Globus pallidus (tissue), 1 donor: ENCODE data around the gene ISOC2.
A peak's percentile ranks its signal among the peaks of the same experiment; 100 is the strongest.
"Not testable (repeated sequence)": the region's sequence is repeated elsewhere in the genome, so short reads cannot be mapped to it uniquely, and the experiment has no call there.

Source experiments
- DNase-seq: peaks from one replicate; pipeline ENCODE4 v3.0.0-alpha.2; 2015; ENCODE audit warnings: low spot score

The ISOC2 gene

DNA sequence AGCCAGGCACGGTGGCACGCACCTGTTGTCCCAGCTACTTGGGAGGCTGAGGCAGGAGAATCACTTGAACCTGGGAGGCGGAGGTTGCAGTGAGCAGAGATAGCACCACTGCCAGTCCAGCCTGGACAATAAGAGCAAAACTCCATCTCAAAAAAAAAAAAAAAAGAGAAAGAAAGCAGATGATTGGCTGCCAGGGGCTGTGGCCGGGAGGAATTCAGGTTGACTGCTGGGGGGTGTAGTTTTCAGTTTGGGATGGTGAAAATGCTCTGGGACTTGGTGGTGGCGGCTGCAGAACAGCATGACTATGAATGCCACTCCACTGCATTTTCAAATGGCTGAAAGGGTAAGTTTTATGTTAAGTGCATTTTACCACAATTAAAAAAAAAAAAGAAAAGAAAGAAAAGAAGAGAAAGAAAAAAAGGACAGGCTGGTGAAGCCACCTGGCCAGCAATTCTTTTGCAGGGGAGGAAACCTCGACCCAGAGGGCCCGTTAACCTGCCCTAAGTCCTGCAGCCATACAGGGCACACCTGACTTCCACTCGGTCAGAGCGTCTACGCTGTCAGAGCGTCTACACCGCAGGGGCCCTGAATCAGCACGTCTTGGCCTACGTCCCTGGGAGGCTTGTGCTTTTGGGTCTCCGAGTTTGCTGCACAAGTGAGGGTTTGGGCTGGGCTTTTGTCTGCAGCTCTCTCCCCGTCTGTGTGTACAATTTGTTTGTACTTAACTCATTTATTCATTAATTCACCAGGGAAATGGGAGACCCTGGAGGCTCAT, 3.6 kb downstream of the ISOC2 start:
- DNase-seq, result no peak

- DNase-seq, result no peak
Measured at GRCh38 chr19:55456347-55456746, 5.1 kb downstream of the ISOC2 start.

DNA sequence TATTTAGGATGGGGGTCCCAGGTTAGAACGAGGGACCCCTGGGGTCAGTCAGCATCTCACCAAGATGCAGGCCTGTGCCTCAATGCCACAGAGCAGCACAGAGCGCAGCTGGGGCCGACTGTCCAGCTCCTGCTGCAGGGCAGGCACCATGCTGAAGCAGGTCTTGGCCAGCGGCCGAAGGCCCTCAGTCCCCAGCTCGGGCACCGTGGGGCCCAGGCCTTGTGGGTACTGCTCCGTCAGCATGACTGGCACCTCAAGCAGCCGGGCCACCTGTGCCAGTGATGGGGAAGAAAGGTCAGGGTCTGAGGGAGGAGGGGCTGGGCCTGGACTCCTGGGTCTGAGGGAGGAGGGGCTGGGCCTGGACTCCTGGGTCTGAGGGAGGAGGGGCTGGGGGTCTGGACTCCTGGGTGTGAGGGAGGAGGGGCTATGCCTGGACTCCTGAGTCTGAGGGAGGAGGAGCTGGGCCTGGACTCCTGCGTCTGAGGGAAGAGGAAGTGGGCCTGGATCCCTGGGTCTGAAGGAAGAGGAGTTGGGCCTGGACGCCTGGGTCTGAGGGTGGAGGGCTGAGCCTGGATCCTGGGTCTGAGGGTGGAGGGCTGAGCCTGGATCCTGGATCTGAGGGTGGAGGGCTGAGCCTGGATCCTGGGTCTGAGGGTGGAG, 5.7 kb downstream of the ISOC2 start:
- no peak for DNase-seq

DNA sequence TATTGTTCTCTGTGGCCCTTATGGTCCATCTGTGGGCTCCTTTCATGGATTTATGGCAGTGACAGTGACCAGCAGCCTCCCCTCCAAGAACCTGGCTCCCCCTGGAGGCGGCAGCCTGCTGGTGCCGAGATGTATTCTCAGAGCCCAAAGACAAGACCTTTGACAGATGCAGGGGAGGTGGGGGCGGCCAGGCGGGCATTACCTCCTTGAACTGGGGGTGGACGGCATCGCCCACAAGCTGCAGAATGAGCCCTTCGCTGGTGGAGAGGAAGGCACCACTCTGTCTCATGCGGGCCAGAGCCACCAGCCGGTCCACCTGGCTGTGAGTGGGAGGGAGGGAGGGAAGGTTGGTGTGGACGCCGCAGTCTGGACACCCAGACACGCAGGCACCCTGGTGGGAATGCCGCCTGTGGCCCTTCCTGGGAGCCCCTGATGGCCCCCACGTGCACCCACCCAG, 6.6 kb downstream of the ISOC2 start:
- peak; percentile 79 for DNase-seq

- no peak for DNase-seq
Measured at GRCh38 chr19:55453511-55454260, 7.8 kb downstream of the ISOC2 start.

GRCh38 chr19:55452749-55453346, 8.6 kb downstream of the ISOC2 start:
- peak; percentile 96 for DNase-seq

- DNase-seq, result peak; percentile 37
Measured at GRCh38 chr19:55451965-55452748, 9.3 kb downstream of the ISOC2 start.

- no peak for DNase-seq
Measured at GRCh38 chr19:55451163-55451964, 10.1 kb downstream of the ISOC2 start.

GRCh38 chr19:55449469-55449868, 12.0 kb downstream of the ISOC2 start:
- DNase-seq, result no peak

- DNase-seq, result not testable (repeated sequence)
Measured at GRCh38 chr19:55448175-55448490, 13.3 kb downstream of the ISOC2 start.

DNA sequence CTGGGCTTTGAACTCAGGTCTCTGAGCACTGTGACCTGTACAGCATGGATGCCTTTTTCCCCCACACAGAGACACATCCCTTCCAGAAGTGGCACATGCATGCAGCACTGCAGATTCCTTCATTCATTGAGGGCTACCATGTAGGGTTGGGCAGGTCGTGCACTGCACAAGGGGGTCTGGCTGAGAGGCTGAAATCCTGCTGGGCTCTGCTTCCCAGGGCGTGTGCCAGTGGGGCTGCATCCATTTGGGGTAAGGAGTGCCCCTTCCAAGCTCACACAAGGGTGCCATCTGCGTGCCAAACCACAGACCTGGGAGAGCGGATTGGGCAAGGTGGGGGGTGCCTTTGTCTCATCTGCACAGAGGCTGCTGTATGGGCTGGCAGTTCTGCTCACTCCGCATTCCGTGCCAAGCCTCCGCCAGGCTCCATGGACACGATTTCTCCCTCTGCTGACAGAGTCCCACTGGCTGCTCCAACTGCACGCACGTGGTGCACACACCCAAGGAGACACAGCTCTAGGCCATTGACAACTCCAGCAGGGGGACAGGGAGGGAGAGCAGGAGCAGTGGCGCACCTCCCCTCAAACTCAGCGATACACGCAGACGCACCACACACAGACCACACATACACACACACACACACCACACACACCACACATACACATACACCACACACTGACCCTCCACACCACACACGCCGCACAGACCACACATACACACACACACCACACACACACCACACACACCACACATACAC, 13.8 kb downstream of the ISOC2 start:
- peak; percentile 84 for DNase-seq

GRCh38 chr19:55446060-55446459, 15.4 kb downstream of the ISOC2 start:
- DNase-seq, result no peak

DNA sequence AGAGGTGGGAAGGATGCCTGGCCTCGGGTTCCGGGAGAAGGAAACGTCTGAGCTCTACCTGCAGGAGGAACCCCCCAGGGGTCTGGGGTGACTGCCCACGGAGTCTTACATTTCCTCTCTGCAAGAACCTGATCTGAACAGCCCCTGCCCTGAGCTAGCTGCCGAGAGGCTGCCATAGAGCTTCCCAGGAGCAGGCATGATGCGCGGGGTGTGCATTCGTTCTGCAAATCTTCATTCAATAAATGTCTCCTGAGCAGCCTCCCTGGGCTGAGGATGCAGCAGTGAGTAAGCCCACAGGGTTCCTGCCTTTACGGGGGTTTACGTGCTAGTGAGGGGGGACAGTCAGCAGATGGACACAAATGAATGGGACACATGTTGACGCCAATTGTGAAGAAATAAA, 16.8 kb downstream of the ISOC2 start:
- DNase-seq, result no peak

- DNase-seq, result no peak
Measured at GRCh38 chr19:55443824-55444480, 17.5 kb downstream of the ISOC2 start.

DNA sequence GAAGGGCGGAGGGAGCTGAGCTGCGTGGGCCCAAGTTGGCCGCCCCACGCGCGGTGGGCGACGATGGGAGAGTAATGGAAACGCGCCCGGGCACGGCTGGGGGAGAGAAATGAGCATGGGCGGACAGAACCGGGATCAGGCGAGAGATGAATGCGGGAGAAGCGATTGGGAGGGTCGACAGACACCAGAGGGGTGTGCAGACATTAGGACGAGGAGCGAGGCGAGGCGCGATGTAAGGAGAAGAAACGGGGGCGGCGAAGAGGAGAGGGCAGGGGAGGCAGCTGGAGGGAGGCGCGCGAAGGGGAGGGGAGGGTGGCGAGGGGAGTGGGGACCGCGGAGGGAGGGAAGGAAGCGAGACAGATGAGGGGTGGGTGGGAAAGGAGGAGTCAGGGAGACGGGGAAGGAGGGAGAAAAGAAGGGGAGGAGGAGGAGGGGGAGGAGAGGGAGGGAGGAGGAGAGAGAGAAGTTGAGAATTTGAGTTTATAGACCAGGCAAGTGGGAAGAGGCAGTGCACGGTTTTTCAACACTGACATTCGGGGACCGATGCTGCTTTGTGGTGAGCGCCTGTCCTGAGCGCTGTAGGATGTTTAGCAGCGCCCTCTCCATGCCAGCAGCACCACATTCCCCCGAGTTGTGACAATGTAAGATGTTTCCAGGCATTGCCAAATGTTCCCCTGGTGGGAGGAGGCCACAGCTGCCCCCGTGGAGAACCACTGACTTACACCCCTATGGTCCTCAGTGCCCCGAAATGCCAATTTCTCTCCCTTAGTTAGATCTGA, 18.2 kb downstream of the ISOC2 start, which contains the start of gene SHISA7:
Gene SHISA7, minus strand, starts transcription at position 256 of the 779 bp plus-strand sequence. CDS start 437 bp downstream, outside the sequence.
- DNase-seq, result peak; percentile 74

- DNase-seq, result no peak
Measured at GRCh38 chr19:55442372-55442961, 19.0 kb downstream of the ISOC2 start.

DNA sequence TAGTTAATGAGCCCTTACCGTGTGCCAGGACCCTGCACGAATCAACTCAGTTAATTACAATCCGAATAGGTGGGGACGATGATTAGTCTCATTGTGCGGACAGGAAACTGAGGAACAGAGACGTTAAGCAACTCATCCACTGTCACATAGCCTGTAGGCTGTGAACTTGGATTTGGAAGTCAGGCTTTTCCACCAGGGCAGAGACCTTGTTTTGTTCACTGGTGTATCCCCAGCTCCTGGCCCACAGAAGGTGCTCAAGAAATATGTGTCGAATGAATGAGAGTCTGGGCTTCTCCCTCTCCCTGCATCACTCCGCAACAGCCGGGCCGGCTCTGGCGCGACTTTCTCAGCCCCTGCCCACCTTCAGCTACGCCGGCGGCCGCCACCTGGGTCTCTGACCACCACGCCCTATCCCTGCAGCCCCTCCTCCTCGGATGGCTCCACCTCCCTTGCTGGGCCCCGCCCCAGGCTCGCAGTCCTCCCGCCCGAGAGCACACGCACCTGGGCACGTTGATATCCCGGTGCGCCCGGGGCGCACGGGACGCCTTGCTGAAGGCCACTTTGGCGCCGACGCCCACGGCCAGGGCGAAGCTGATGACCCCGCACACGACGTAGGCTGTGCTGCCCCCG, 19.6 kb downstream of the ISOC2 start:
- no peak for DNase-seq

- DNase-seq, result no peak
Measured at GRCh38 chr19:55441319-55441691, 20.1 kb downstream of the ISOC2 start.
